WTC11 (cell line): Measurements from ENCODE around the gene CRACDL. TPM values are rescaled to one million over a fixed set of nuclear protein-coding genes. Genes with fewer than 3 reads are reported as not detected.

Source experiments
- ATAC-seq: fragments of 200-7000 bp; cut with Tn5 transposase; 2 replicates; pipeline ENCODE4 v1.10.0; 2021; ENCODE audit warnings: mild to moderate bottlenecking, moderate library complexity
- CTCF ChIA-PET: fragments of 300-600 bp; sonication (Branson Sonifier 250); formaldehyde crosslinking; loops from one replicate; lab custom pipeline; 2021; ENCODE audit warnings: antibody characterized with exemption; lab: Charles Lee
- POLR2A ChIA-PET: fragments of 350-600 bp; sonication (Branson Sonifier 250); formaldehyde crosslinking; loops from one replicate; lab custom pipeline; 2021; ENCODE audit warnings: antibody characterized with exemption; lab: Charles Lee
- DNase-seq: peaks from one replicate; pipeline ENCODE4 v3.0.0; 2021; ENCODE audit warnings: low spot score
- H3K27ac Mint-ChIP-seq: 2 replicates; pipeline ENCODE4 v1.8.0; 2021; ENCODE audit warnings: mixed read lengths
- H3K27me3 Mint-ChIP-seq: 2 replicates; pipeline ENCODE4 v1.8.0; 2021; ENCODE audit warnings: low read depth, mild to moderate bottlenecking, moderate library complexity, mixed read lengths
- H3K36me3 Mint-ChIP-seq: 2 replicates; pipeline ENCODE4 v1.8.0; 2021; ENCODE audit warnings: mixed read lengths
- H3K4me1 Mint-ChIP-seq: 2 replicates; pipeline ENCODE4 v1.8.0; 2022; ENCODE audit warnings: mixed read lengths
- H3K4me3 Mint-ChIP-seq: 2 replicates; pipeline ENCODE4 v1.8.0; 2021; ENCODE audit warnings: mild to moderate bottlenecking, moderate library complexity, mixed read lengths
- H3K9me3 Mint-ChIP-seq: 2 replicates; pipeline ENCODE4 v1.8.0; 2021; ENCODE audit warnings: mixed read lengths
- CTCF ChIP-seq: fragments of 200-600 bp; IDR thresholded peaks from 2 replicates; pipeline ENCODE4 v1.8.0; 2022; ENCODE audit warnings: antibody characterized with exemption
- ESRRA ChIP-seq: sonication (generic); formaldehyde crosslinking; IDR thresholded peaks from 2 replicates; pipeline ENCODE4 v1.8.1; 2022; ENCODE audit warnings: mild to moderate bottlenecking, missing genetic modification reagents, borderline replicate concordance
- ETV6 ChIP-seq: sonication (generic); formaldehyde crosslinking; IDR thresholded peaks from 2 replicates; pipeline ENCODE4 v1.8.1; 2022; ENCODE audit warnings: mild to moderate bottlenecking, missing genetic modification reagents
- FOXK1 ChIP-seq: sonication (generic); formaldehyde crosslinking; IDR thresholded peaks from 2 replicates; pipeline ENCODE4 v1.8.0; 2022; ENCODE audit warnings: mild to moderate bottlenecking, moderate library complexity, missing genetic modification reagents
- GABPB1 ChIP-seq: sonication (generic); formaldehyde crosslinking; IDR thresholded peaks from 2 replicates; pipeline ENCODE4 v1.8.1; 2023; ENCODE audit warnings: mild to moderate bottlenecking, missing genetic modification reagents
- JAZF1 ChIP-seq: fragments of 250-450 bp; sonication (Bioruptor Pico); IDR thresholded peaks from 2 replicates; pipeline ENCODE4 v1.9.0; 2021; ENCODE audit warnings: moderate library complexity, mild to moderate bottlenecking, inconsistent platforms
- NFE2L1 ChIP-seq: sonication (generic); formaldehyde crosslinking; IDR thresholded peaks from 2 replicates; pipeline ENCODE4 v1.8.1; 2023; ENCODE audit warnings: missing genetic modification reagents
- NFYB ChIP-seq: sonication (generic); formaldehyde crosslinking; conservative IDR thresholded peaks from 2 replicates; pipeline ENCODE4 v1.8.0; 2022; ENCODE audit warnings: low read depth, missing genetic modification reagents
- NR2C2 ChIP-seq: sonication (generic); formaldehyde crosslinking; IDR thresholded peaks from 2 replicates; pipeline ENCODE4 v1.8.0; 2022; ENCODE audit warnings: mild to moderate bottlenecking, missing genetic modification reagents
- OVOL2 ChIP-seq: fragments of 250-450 bp; sonication (Bioruptor Pico); IDR thresholded peaks from 2 replicates; pipeline ENCODE4 v1.9.0; 2021; ENCODE audit warnings: mild to moderate bottlenecking, borderline replicate concordance
- PRDM15 ChIP-seq: sonication (generic); formaldehyde crosslinking; IDR thresholded peaks from 2 replicates; pipeline ENCODE4 v1.8.0; 2022; ENCODE audit warnings: missing genetic modification reagents
- TCF7 ChIP-seq: sonication (generic); formaldehyde crosslinking; IDR thresholded peaks from 2 replicates; pipeline ENCODE4 v1.8.0; 2022; ENCODE audit warnings: mild to moderate bottlenecking, low read depth, missing genetic modification reagents, moderate library complexity
- ZBTB43 ChIP-seq: sonication (generic); formaldehyde crosslinking; IDR thresholded peaks from 2 replicates; pipeline ENCODE4 v1.8.1; 2023; ENCODE audit warnings: mild to moderate bottlenecking, missing genetic modification reagents
- ZNF121 ChIP-seq: sonication (generic); formaldehyde crosslinking; IDR thresholded peaks from 2 replicates; pipeline ENCODE4 v1.8.0; 2023; ENCODE audit warnings: missing genetic modification reagents
- ZNF281 ChIP-seq: sonication (generic); formaldehyde crosslinking; IDR thresholded peaks from 2 replicates; pipeline ENCODE4 v1.8.0; 2023; ENCODE audit warnings: mild to moderate bottlenecking, missing genetic modification reagents
- ZNF423 ChIP-seq: fragments of 250-450 bp; sonication (Bioruptor Pico); IDR thresholded peaks from 2 replicates; pipeline ENCODE4 v2.1.2; 2022; ENCODE audit warnings: mild to moderate bottlenecking, moderate library complexity
- ZNF425 ChIP-seq: fragments of 250-450 bp; sonication (Bioruptor Pico); conservative IDR thresholded peaks from 2 replicates; pipeline ENCODE4 v1.9.0; 2021; ENCODE audit warnings: mild to moderate bottlenecking
- total RNA-seq: library from RNA; stranded (reverse); gene quantifications from 3 replicates; pipeline ENCODE4 v1.2.3, GENCODE V29; 2021
- TF ChIP-seq, protein P1 (sequence below): sonication (generic); formaldehyde crosslinking; IDR thresholded peaks from 2 replicates; pipeline ENCODE4 v1.8.1; 2022; ENCODE audit warnings: missing genetic modification reagents, borderline replicate concordance
- TF ChIP-seq, protein P2 (sequence below): sonication (generic); formaldehyde crosslinking; IDR thresholded peaks from 2 replicates; pipeline ENCODE4 v1.8.0; 2022; ENCODE audit warnings: mild to moderate bottlenecking, missing genetic modification reagents

The CRACDL gene
- total RNA-seq, 1 experiment from 2014 or later = 0.72 TPM

DNA sequence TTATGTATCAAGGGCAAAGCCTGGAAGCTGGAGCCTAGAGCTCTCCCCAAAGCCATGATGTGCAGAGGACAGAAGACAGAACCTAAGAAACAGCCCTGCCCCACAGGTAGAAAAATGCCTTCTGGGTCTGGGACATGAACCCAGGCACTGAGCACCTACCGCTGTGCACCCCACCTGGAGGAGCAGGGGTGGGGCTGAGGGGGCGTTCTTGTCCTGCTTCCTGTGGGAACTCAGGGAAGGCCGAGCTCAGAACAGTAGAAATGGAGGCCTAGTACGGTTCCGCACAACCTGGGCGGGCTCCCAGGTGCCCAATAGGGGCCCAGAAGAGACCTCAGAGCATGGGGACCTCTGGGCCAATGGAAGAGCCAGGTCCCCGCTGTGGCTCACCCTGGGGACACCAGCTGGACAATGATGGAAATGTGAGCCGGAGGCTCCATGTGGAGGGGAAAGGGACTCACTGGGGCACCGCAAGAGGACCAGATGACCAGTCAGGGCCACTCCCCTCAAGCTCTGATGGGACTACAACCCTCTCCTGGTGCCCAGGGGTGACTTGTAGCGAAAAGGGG, 3.2 kb downstream of the CRACDL start (continued):
- no peak for TF ChIP-seq GABPB1 (CRISPR knock-in tag)
- TF ChIP-seq, protein P1, sequence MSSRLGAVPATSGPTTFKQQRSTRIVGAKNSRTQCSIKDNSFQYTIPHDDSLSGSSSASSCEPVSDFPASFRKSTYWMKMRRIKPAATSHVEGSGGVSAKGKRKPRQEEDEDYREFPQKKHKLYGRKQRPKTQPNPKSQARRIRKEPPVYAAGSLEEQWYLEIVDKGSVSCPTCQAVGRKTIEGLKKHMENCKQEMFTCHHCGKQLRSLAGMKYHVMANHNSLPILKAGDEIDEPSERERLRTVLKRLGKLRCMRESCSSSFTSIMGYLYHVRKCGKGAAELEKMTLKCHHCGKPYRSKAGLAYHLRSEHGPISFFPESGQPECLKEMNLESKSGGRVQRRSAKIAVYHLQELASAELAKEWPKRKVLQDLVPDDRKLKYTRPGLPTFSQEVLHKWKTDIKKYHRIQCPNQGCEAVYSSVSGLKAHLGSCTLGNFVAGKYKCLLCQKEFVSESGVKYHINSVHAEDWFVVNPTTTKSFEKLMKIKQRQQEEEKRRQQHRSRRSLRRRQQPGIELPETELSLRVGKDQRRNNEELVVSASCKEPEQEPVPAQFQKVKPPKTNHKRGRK (CRISPR knock-in tag) = no peak
- TF ChIP-seq ZNF281 (CRISPR knock-in tag) = no peak

GRCh38 chr2:98932164-98932563, 3.9 kb downstream of the CRACDL start:
- ChIA-PET CTCF (interaction anchor here (1.2 to 1.3 kb wide), 2 partner anchors 110 to 283 kb away, joined by 3 to 7 read pairs; no protein-coding TSS in a partner anchor), POLR2A (no interaction called here)
- H3K27me3 Mint-ChIP-seq = peaks cover 34% of the 10 kb centered on the region
- no peaks in the 10 kb centered on the region for H3K9me3 Mint-ChIP-seq
- no peak for DNase-seq
- TF ChIP-seq, protein P1 (CRISPR knock-in tag) = no peak
- TF ChIP-seq OVOL2 (CRISPR knock-in tag) (no peak), ZNF121 (CRISPR knock-in tag) (no peak), ETV6 (CRISPR knock-in tag) (no peak), NFYB (CRISPR knock-in tag) (no peak), ZNF425 (CRISPR knock-in tag) (no peak), JAZF1 (CRISPR knock-in tag) (no peak), NR2C2 (no peak), NFE2L1 (no peak), ESRRA (CRISPR knock-in tag) (no peak), ZBTB43 (CRISPR knock-in tag) (no peak), ZNF423 (no peak), CTCF (no peak), PRDM15 (no peak), FOXK1 (no peak), TCF7 (CRISPR knock-in tag) (no peak)
- TF ChIP-seq, protein P2, sequence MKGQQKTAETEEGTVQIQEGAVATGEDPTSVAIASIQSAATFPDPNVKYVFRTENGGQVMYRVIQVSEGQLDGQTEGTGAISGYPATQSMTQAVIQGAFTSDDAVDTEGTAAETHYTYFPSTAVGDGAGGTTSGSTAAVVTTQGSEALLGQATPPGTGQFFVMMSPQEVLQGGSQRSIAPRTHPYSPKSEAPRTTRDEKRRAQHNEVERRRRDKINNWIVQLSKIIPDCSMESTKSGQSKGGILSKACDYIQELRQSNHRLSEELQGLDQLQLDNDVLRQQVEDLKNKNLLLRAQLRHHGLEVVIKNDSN (CRISPR knock-in tag) = no peak
- H3K4me3 Mint-ChIP-seq = no peak overlapping the region
- H3K27ac Mint-ChIP-seq = no peak overlapping the region
- H3K36me3 Mint-ChIP-seq = no peaks in the 10 kb centered on the region
- ATAC-seq = no peak
- peaks cover 16% of the 10 kb centered on the region for H3K4me1 Mint-ChIP-seq
